ENCODE measurements around the gene PRR13.
"Not testable (repeated sequence)": the region's sequence is repeated elsewhere in the genome, so short reads cannot be mapped to it uniquely, and the experiment has no call there.

Gene PRR13

GRCh38 chr12:53474819-53475218 lies 33.3 kb downstream of the PRR13 start:
- DNase-seq: no peak

GRCh38 chr12:53476769-53477209 lies 35.3 kb downstream of the PRR13 start:
- DNase-seq: no peak

GRCh38 chr12:53478865-53479264 lies 37.3 kb downstream of the PRR13 start:
- no peak for DNase-seq

- no peak for DNase-seq
These were observed 37.8 kb downstream of the PRR13 start for GRCh38 chr12:53479331-53479730.

- no peak for DNase-seq
These were observed 39.2 kb downstream of the PRR13 start for GRCh38 chr12:53480491-53481442.

GRCh38 chr12:53481458-53481857 lies 39.9 kb downstream of the PRR13 start:
- DNase-seq: not testable (repeated sequence)

- no peak for DNase-seq
These were observed 40.5 kb downstream of the PRR13 start for GRCh38 chr12:53481939-53482586.

- no peak for DNase-seq
These were observed 41.2 kb downstream of the PRR13 start for GRCh38 chr12:53482626-53483168.

GRCh38 chr12:53483225-53483978 lies 41.9 kb downstream of the PRR13 start:
- DNase-seq: no peak

GRCh38 chr12:53483979-53484377 lies 42.4 kb downstream of the PRR13 start:
- no peak for DNase-seq

GRCh38 chr12:53484686-53485575 lies 43.4 kb downstream of the PRR13 start:
- DNase-seq: no peak

- no peak for DNase-seq
These were observed 44.6 kb downstream of the PRR13 start for GRCh38 chr12:53485955-53486735.

- no peak for DNase-seq
These were observed 45.4 kb downstream of the PRR13 start for GRCh38 chr12:53486736-53487487.

- DNase-seq: no peak
These were observed 47.8 kb downstream of the PRR13 start for GRCh38 chr12:53489242-53489864.

- DNase-seq: no peak
These were observed 50.7 kb downstream of the PRR13 start for GRCh38 chr12:53492188-53492587.

- peak; percentile 83 to 84 for DNase-seq
These were observed 51.5 kb downstream of the PRR13 start for GRCh38 chr12:53492830-53493609.

- DNase-seq: no peak
These were observed 52.3 kb downstream of the PRR13 start for GRCh38 chr12:53493610-53494391.

All from stimulated activated CD4-positive, alpha-beta T cell treated with anti-CD3 and anti-CD28 coated beads, Interleukin-2, amount 100 ng/mL, for 48 hours (primary cell).